IMR-90 (cell line): ENCODE results near the gene HOXB6. TPM values are rescaled to one million over a fixed set of nuclear protein-coding genes. Genes with fewer than 3 reads are reported as not detected.
A peak's percentile ranks its signal among the peaks of the same experiment; 100 is the strongest.

Experiments
- ATAC-seq: fragments of 200-7000 bp; cut with Tn5 transposase; 2 replicates; pipeline ENCODE4 v1.9.1; 2020; ENCODE audit warnings: low read depth, mild to moderate bottlenecking, moderate library complexity
- BruUV-seq: library from RNA; stranded (reverse); fragments of 400-500 nt; replicated peaks from 2 replicates; lab custom pipeline; 2021; lab: Mats Ljungman, UMichigan
- CTCF ChIA-PET: fragments of 300-600 bp; formaldehyde crosslinking; extraction: SDS; loops from one replicate; lab custom pipeline; 2021; ENCODE audit warnings: antibody characterized with exemption; lab: Yijun Ruan, JAX
- POLR2A ChIA-PET: fragments of 300-600 bp; sonication (Branson Sonifier 250); formaldehyde crosslinking; loops from one replicate; lab custom pipeline; 2022; ENCODE audit warnings: antibody characterized with exemption; ENCODE audit not compliant: unreplicated experiment; lab: Charles Lee
- DNase-seq: peaks from one replicate; pipeline ENCODE4 v3.0.0; 2013
- H2AFZ ChIP-seq: replicated peaks from 2 replicates; pipeline ENCODE3; 2013; ENCODE audit warnings: low read length, mild to moderate bottlenecking; ENCODE audit not compliant: poor library complexity
- H2AK5ac ChIP-seq: 2 replicates; pipeline ENCODE4 v1.6.1; 2013; ENCODE audit warnings: low read depth, low read length, inconsistent platforms
- H2AK9ac ChIP-seq: replicated peaks from 2 replicates; pipeline ENCODE3; 2013; ENCODE audit warnings: mild to moderate bottlenecking, low read depth, low read length, moderate library complexity; ENCODE audit not compliant: poor library complexity
- H2BK120ac ChIP-seq: 2 replicates; pipeline ENCODE4 v1.6.1; 2013; ENCODE audit warnings: low read depth, low read length, inconsistent platforms
- H2BK15ac ChIP-seq: 3 replicates; pipeline ENCODE4 v1.6.1; 2013; ENCODE audit warnings: low read depth, low read length, inconsistent platforms
- H2BK20ac ChIP-seq: 2 replicates; pipeline ENCODE4 v1.6.1; 2013; ENCODE audit warnings: low read depth, mild to moderate bottlenecking, inconsistent platforms, low read length, moderate library complexity
- H2BK5ac ChIP-seq: 2 replicates; pipeline ENCODE4 v1.6.1; 2013; ENCODE audit warnings: mild to moderate bottlenecking, low read depth, low read length, inconsistent platforms; ENCODE audit not compliant: poor library complexity, severe bottlenecking
- H3K14ac ChIP-seq: replicated peaks from 2 replicates; pipeline ENCODE4 v1.6.1; 2013; ENCODE audit warnings: low read depth, low read length, inconsistent platforms
- H3K18ac ChIP-seq: 2 replicates; pipeline ENCODE4 v1.6.1; 2013; ENCODE audit warnings: low read depth, low read length, control low read depth
- H3K23ac ChIP-seq: 2 replicates; pipeline ENCODE4 v1.6.1; 2013; ENCODE audit warnings: low read depth, low read length, inconsistent platforms
- H3K27ac ChIP-seq: 2 replicates; pipeline ENCODE4 v1.5.1; 2013; ENCODE audit warnings: mild to moderate bottlenecking, control low read depth, low read length; ENCODE audit not compliant: insufficient read depth
- H3K27me3 ChIP-seq: 2 replicates; pipeline ENCODE4 v1.6.1; 2013; ENCODE audit warnings: low read length; ENCODE audit not compliant: control insufficient read depth, insufficient read depth
- H3K36me3 ChIP-seq: 2 replicates; pipeline ENCODE4 v1.6.1; 2013; ENCODE audit warnings: low read length, mixed read lengths; ENCODE audit not compliant: control insufficient read depth, insufficient read depth
- H3K4ac ChIP-seq: 2 replicates; pipeline ENCODE4 v1.6.1; 2013; ENCODE audit warnings: low read depth, low read length, inconsistent platforms
- H3K4me1 ChIP-seq: 2 replicates; pipeline ENCODE4 v1.6.1; 2013; ENCODE audit warnings: low read length, mixed read lengths; ENCODE audit not compliant: control insufficient read depth, insufficient read depth
- H3K4me2 ChIP-seq: 2 replicates; pipeline ENCODE4 v1.6.1; 2013; ENCODE audit warnings: low read depth, mild to moderate bottlenecking, control low read depth, low read length, moderate library complexity
- H3K4me3 ChIP-seq: 2 replicates; pipeline ENCODE4 v1.5.1; 2013; ENCODE audit warnings: low read depth, mild to moderate bottlenecking, control low read depth, low read length, moderate library complexity; ENCODE audit not compliant: insufficient read depth
- H3K56ac ChIP-seq: 2 replicates; pipeline ENCODE4 v1.6.1; 2013; ENCODE audit warnings: low read length, inconsistent platforms; ENCODE audit not compliant: insufficient read depth; ENCODE audit errors: extremely low read depth
- H3K79me1 ChIP-seq, 2 experiments: 2 replicates each; pipeline ENCODE4 v1.6.1; 2013; ENCODE audit warnings: low read length in 2 of 2, inconsistent platforms in 1 of 2, low read depth in 1 of 2
- H3K9ac ChIP-seq: 2 replicates; pipeline ENCODE4 v1.6.1; 2013; ENCODE audit warnings: low read depth, low read length, control low read depth
- H3K9me1 ChIP-seq: 2 replicates; pipeline ENCODE4 v1.6.1; 2013; ENCODE audit warnings: low read length, inconsistent platforms; ENCODE audit not compliant: insufficient read depth
- H3K9me3 ChIP-seq: 2 replicates; pipeline ENCODE4 v1.6.1; 2013; ENCODE audit warnings: low read length; ENCODE audit not compliant: control insufficient read depth, insufficient read depth
- H4K20me1 ChIP-seq: 2 replicates; pipeline ENCODE4 v1.6.1; 2013; ENCODE audit warnings: low read length, inconsistent platforms; ENCODE audit not compliant: insufficient read depth
- H4K5ac ChIP-seq: 2 replicates; pipeline ENCODE4 v1.6.1; 2013; ENCODE audit warnings: mild to moderate bottlenecking, low read depth, low read length, control low read depth
- H4K8ac ChIP-seq, 2 experiments: 2 replicates each; pipeline ENCODE4 v1.6.1; 2013; ENCODE audit warnings: low read depth in 2 of 2, low read length in 2 of 2, control low read depth in 1 of 2, inconsistent platforms in 1 of 2
- H4K91ac ChIP-seq: 2 replicates; pipeline ENCODE4 v1.6.1; 2013; ENCODE audit warnings: low read depth, low read length, inconsistent platforms; ENCODE audit not compliant: insufficient read depth
- CEBPB ChIP-seq: IDR thresholded peaks from 2 replicates; pipeline ENCODE4 v1.6.1; 2012; ENCODE audit warnings: low read depth, low read length, improper control_type of control experiment
- CHD1 ChIP-seq: IDR thresholded peaks from 2 replicates; pipeline ENCODE4 v1.6.1; 2012; ENCODE audit warnings: low read depth, low read length, improper control_type of control experiment
- MAFK ChIP-seq: IDR thresholded peaks from 2 replicates; pipeline ENCODE4 v1.6.1; 2012; ENCODE audit warnings: low read depth, low read length, improper control_type of control experiment
- MXI1 ChIP-seq: IDR thresholded peaks from 2 replicates; pipeline ENCODE4 v1.6.1; 2012; ENCODE audit warnings: low read depth, mild to moderate bottlenecking, low read length, moderate library complexity, borderline replicate concordance
- NFE2L2 ChIP-seq: fragments of 150-350 bp; IDR thresholded peaks from 2 replicates; pipeline ENCODE4 v1.6.1; 2016; ENCODE audit warnings: low read depth, mild to moderate bottlenecking, low read length
- POLR2A ChIP-seq: IDR thresholded peaks from 2 replicates; pipeline ENCODE4 v1.6.1; 2012; ENCODE audit warnings: mild to moderate bottlenecking, low read depth, low read length
- RCOR1 ChIP-seq: IDR thresholded peaks from 2 replicates; pipeline ENCODE4 v1.6.1; 2012; ENCODE audit warnings: mild to moderate bottlenecking, low read length, improper control_type of control experiment; ENCODE audit not compliant: insufficient replicate concordance
- RFX5 ChIP-seq: IDR thresholded peaks from 2 replicates; pipeline ENCODE4 v1.8.0; 2012; ENCODE audit warnings: low read depth, mild to moderate bottlenecking, low read length, moderate library complexity
- SMC3 ChIP-seq: fragments of 150-350 bp; IDR thresholded peaks from 2 replicates; pipeline ENCODE4 v1.6.1; 2016; ENCODE audit warnings: low read depth, mild to moderate bottlenecking, antibody characterized with exemption, low read length, moderate library complexity
- WGBS, 2 experiments: methylation state at CpG; one replicate each; pipeline versions ENCODE4 v1.1.5 to v1.1.7; 2013; ENCODE audit warnings: missing lambda C conversion rate in 2 of 2; ENCODE audit not compliant: insufficient read length in 1 of 2; ENCODE audit errors: extremely low coverage in 2 of 2; 5-methylcytosine and 5-hydroxymethylcytosine counted together
- dilution Hi-C: fragments of 300-500 bp; cut with HindIII; formaldehyde crosslinking; loops from one replicate; pipeline ENCODE4 v1.14.3; 2018; ENCODE audit warnings: low sequenced_read_pairs; ENCODE audit not compliant: unreplicated experiment
- in situ Hi-C: fragments of 300-500 bp; cut with MboI; formaldehyde crosslinking; loops from 3 replicates; pipeline ENCODE4 v1.14.3; 2019; ENCODE audit warnings: low sequenced_read_pairs, inconsistent platforms, mixed read lengths
- intact Hi-C: fragments of 100-400 bp; cut with micrococcal nuclease; formaldehyde crosslinking; loops from 2 replicates; pipeline ENCODE4 v1.10.0; 2022
- polyA plus RNA-seq, 3 experiments: library from polyadenylated mRNA; depleted of rRNA; stranded (reverse); fragments of >200 nt; gene quantifications; 2 replicates each; pipeline ENCODE4 v1.2.3, GENCODE V29; 2012; ENCODE audit warnings: low replicate concordance in 1 of 3
- total RNA-seq: library from RNA; depleted of rRNA; stranded (reverse); fragments of >200 nt; gene quantifications from 2 replicates; pipeline ENCODE4 v1.2.3, GENCODE V29; 2012
- TF ChIP-seq, protein P1 (sequence below): fragments of 150-350 bp; IDR thresholded peaks from 2 replicates; pipeline ENCODE4 v1.6.1; 2016; ENCODE audit warnings: low read depth, mild to moderate bottlenecking, low read length, moderate library complexity, borderline replicate concordance

Gene HOXB6
- total and polyA plus RNA-seq, 2 of the 4 experiments (the other 2 are of a cell fraction), result 11.1 to 42.2 TPM

DNA sequence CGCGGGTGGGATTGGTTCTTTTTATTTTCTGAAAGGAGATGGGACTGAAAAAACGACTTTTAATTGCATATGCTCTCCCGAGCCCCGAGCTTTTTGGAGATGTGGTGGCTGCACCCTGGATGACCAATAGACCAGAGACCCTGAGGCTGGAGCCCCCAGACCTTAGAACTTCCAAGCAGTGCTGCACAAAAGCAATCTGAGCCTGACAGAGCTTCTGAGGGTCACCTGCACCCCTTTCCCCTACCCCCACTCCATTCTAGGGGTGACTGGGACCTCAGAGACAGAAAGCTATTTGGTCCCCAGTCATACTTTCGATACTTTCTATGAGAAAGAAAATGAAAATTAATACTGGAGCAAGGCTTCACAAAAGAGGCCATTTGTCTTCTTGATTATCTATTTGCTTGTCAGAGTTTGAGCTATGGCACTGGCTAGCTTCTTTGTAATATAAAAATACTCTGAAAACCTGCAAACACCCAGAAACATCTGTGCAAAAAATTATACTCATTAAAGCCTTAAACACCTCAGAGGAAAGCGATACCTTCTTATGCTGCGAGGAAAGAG is 30.2 kb downstream of the HOXB6 start:
- 0% methylated on average over 1 of the region's 8 CpGs; no CpG with 5 or more reads in 1 of the 2 experiments for WGBS, 2 experiments

More for the DNA sequence above, 30.2 kb downstream of the HOXB6 start:
- BruUV-seq, result no TSS peak
- H3K14ac ChIP-seq, result peak overlapping the region; percentile 100
- H2AK9ac ChIP-seq, result peak overlapping the region; percentile 68
- peak overlapping the region; percentile 96 for H3K4me2 ChIP-seq
- H4K20me1 ChIP-seq, result peaks cover 5% of the 10 kb centered on the region
- intact Hi-C loops (loop anchor here (2.0 kb wide), 1 partner anchor 20 kb away; no protein-coding TSS in a partner anchor), dilution Hi-C loops (no loop called here), in situ Hi-C loops (no loop called here)
- H3K4me3 ChIP-seq, result peak overlapping the region; percentile 31
- peak overlapping the region; percentile 71 for H4K5ac ChIP-seq
- peak overlapping the region; percentile 96 for H3K9ac ChIP-seq
- no peak overlapping the region; the same call in 2 of the 3 replicates for H2BK15ac ChIP-seq
- TF ChIP-seq SMC3 (no peak), CHD1 (no peak), CEBPB (no peak), RCOR1 (no peak), POLR2A (no peak), RFX5 (no peak), NFE2L2 (no peak), MAFK (no peak), MXI1 (no peak)
- TF ChIP-seq, protein P1, sequence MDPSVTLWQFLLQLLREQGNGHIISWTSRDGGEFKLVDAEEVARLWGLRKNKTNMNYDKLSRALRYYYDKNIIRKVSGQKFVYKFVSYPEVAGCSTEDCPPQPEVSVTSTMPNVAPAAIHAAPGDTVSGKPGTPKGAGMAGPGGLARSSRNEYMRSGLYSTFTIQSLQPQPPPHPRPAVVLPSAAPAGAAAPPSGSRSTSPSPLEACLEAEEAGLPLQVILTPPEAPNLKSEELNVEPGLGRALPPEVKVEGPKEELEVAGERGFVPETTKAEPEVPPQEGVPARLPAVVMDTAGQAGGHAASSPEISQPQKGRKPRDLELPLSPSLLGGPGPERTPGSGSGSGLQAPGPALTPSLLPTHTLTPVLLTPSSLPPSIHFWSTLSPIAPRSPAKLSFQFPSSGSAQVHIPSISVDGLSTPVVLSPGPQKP, result no peak
- H2AK5ac ChIP-seq, result peak overlapping the region; percentile 40; the same call in 1 of the 2 replicates
- H2AFZ ChIP-seq, result no peak overlapping the region
- DNase-seq (no peak), ATAC-seq (no peak)
- no peaks in the 10 kb centered on the region for H3K79me1 ChIP-seq
- no peaks in the 10 kb centered on the region for H3K9me3 ChIP-seq
- H2BK20ac ChIP-seq, result peak overlapping the region; percentile 29; the same call in 1 of the 2 replicates
- peaks cover 23% of the 10 kb centered on the region for H3K4me1 ChIP-seq
- peak overlapping the region; percentile 65 for H4K91ac ChIP-seq
- peak overlapping the region; percentile 93 for H2BK120ac ChIP-seq
- H3K23ac ChIP-seq, result peak overlapping the region; percentile 99
- POLR2A ChIA-PET, result interaction anchor here (1.1 to 1.3 kb wide), 2 partner anchors 15 to 91 kb away, joined by 3 read pairs; no protein-coding TSS in a partner anchor
- H3K18ac ChIP-seq, result peak overlapping the region; percentile 59
- H3K4ac ChIP-seq, result peak overlapping the region; percentile 73
- H2BK5ac ChIP-seq, result peak overlapping the region; percentile 99
- no peaks in the 10 kb centered on the region for H3K27me3 ChIP-seq
- H4K8ac ChIP-seq, result peak overlapping the region; percentile 77 to 78
- CTCF ChIA-PET, result interaction anchor here (1.0 kb wide), 1 partner anchor 44 kb away, joined by 3 read pairs; no protein-coding TSS in a partner anchor
- H3K9me1 ChIP-seq, result no peaks in the 10 kb centered on the region
- H3K56ac ChIP-seq, result peak overlapping the region; percentile 91
- peak overlapping the region; percentile 98 for H3K27ac ChIP-seq
- H3K36me3 ChIP-seq, result peaks cover 56% of the 10 kb centered on the region
